CD4-positive, alpha-beta T cell treated with Interleukin-4 for 1 hour (primary cell): ENCODE data around the gene EXOC6.
"Not testable (repeated sequence)": the region's sequence is repeated elsewhere in the genome, so short reads cannot be mapped to it uniquely, and the experiment has no call there.

Source experiments
- DNase-seq, 2 donors: peaks; one replicate each; pipeline ENCODE4 v3.0.0-alpha.2; 2020 to 2022

The EXOC6 gene

DNA sequence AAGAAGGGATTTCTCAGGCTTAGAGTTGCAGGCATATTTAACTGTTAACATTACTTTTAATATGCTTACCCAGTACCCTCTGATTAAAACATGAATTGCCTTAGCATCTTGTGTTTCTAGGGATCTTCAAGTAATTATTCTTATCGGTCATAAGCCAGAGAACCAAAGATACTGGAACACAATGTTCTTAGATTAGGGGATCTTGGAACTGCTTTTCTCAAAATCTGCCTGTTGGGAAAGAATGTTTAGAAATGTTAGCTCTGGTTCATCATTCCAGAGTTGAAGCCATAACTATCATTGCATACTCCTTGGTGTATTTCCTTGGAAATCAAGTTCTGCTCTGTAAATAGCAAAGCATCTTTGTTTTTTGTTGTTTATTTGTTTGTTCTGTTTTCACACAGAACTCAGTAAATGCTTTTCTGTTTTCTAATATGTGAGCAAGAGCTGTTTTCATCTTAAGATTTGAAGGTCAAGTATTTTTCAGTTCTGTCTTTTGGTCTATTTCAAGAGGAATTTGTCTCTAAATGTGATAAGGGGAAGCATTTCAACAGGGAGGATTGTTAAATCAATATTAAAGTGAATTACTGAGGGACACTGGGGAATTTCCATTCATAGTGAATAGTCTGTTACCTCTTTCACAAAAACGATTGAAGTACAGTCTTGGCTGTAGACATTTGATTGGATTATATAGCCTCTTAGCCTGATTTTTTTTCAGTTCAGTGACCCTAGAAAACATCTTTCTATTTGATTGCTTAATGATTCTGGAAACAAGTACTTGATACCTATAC lies 109.1 kb downstream of the EXOC6 start:
- no peak for DNase-seq

DNA sequence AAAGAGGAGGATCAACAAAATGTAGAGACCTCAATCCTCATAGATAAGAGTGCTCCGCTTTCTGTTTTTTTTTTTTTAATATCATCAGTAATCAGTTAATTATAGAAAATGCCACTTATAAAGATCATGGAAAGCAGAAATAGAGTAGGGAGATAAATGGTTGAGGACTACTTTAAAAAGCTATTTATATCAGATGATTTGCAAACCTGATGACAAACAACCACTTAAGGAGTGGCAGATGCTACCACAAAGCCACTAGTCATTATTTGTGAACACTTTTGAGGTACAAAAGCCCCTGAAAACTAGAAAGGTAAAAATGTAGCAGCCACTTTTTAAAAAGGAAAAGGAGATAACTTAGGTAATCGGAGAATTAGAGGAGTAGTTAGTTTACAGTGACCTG lies 113.3 kb downstream of the EXOC6 start:
- DNase-seq: no peak

DNA sequence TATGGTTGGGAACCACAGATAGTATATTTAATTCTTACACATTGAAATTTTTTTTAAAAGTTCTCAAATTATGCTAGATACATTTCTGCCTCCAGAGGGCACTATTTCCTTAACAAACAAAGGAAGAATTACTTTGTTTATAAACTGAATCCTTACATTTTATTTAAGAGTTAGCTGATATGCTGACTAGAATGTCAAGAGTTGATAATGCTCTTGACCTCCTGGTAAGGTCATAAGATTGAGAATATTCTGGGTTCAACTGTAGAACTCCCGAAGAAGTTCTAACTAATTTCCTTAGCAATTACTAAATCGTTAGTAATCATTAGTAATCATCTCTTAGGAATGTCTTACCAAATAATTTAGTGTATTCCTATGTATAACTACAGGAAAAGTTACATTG lies 117.0 kb downstream of the EXOC6 start:
- DNase-seq: peak in 1 of 2 donors; percentile 31

DNA sequence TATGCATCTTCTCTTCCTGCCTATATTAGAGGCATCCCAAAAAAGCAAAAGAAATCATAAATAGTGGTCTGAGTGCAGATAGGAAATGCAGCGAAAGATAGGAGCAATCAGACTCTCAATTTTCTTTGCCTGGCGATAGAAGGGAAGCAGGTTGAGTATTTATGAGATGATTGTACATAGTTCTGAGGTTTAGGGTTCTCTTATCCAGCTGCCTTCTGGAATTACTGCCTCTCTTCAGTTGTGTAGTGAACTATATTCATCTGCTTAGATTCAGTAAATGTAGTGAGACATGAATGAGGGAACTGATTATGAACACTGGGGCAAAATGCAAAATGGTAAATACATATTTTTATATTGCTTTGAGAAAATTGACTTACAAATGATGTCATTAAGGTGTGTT lies 119.3 kb downstream of the EXOC6 start:
- no peak for DNase-seq

DNA sequence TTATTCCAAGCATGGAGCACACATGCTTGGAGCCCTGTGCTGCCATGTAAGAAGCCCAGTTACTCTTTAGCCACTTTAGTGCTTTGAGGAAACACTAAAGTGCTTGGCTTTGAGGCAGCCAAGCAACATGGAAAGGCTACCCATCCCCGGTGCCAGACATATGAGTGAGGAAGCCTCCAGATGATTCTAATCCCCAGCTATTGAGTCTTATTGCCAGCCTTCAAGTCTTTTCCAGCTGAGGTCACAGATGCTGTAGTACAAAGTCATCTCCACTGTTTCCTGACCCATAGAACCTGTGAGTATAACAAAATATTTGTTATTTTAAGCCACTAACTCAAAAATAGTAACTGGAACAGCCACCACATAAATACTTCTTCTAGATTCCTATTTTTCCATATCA lies 120.8 kb downstream of the EXOC6 start:
- DNase-seq: no peak

DNA sequence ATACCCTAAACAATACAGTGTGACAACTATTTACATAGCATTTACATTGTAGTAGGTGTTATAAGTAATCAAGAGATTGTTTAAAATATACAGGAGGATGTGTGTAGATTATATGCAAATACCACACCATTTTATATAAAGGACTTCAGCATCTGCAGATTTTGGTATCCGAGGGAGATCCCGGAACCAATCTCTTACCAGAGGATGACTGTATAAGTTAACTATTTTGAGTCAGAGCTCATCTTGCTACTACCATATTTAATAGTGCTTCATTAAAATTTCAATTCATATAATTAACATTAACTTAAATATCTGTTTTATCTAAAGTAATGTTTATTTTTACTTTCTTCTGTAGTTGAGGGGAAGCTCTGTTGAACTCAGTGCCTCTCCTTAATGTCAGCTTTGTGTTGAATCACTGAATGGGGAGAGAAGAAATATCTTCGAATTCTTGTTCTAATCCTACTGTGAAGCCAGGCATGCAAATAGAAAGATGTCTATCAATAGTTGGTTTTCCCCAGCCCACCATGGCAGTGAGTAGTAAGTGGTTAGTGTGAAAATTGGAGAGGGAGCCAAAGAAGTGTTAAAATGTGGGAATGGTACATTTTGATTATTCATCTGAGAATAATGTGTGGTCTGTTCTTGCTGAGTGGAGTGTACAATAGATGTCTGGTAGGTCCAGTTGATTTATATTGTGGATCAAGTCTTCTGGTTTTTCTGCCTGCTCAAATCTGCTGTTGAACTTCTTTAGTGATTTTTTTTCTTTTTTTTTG lies 122.2 kb downstream of the EXOC6 start:
- no peak for DNase-seq

DNA sequence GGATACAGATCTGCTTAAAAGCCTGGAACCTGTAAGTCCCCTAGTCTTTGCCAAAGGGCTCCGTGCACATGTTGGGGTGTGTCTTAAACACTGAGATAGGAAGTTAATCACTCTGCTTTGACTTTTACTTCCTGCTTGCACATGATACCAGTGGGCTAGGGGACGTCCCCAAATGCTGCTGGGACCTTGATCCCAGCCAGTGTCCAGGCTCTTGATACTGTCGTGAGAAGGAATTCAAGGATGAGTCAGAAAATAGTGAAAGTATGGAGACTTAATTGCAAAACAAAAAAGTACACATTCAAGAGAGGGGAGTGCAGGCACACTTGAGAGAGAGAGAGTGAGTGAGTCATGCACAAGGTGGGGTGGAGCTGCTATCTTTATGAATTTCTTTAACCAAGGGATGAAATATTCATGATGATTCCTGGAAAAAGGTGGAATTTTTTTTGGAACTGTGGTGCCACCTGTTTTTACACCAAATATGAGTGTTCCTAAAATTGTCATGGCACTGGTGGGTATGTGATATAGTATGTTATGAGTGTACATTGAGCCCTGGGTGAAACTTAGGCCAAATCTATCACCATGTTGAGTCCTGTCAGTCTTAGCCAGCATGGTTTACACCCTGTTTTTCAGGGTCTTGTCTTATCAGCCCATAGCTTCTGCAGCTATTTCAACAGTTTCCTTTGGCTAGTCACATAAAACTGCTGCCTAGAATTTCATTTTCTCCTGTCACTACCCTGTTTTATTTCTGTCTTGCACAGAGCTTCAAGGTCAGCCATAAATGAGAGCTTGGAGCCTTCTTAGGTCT lies 123.9 kb downstream of the EXOC6 start:
- no peak for DNase-seq

DNA sequence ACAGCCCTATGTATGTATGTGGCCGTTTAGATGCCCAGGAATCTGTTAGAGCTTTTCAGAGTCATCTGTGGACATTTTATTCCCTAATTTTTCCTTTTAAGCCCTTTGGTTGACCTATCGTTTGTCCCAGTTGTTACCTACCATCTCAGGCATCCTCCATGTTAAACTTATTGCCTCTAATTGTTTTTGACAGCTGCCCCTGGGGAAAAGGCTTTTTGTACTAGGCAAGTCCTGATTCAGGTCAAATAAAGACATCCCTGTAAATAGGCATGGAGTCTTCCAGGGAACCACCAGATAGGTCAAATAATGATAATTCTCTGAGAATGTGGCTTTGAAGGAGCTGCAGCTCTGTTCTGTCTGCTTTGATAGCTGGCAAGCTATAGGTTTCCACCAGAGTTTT lies 124.6 kb downstream of the EXOC6 start:
- no peak for DNase-seq

DNA sequence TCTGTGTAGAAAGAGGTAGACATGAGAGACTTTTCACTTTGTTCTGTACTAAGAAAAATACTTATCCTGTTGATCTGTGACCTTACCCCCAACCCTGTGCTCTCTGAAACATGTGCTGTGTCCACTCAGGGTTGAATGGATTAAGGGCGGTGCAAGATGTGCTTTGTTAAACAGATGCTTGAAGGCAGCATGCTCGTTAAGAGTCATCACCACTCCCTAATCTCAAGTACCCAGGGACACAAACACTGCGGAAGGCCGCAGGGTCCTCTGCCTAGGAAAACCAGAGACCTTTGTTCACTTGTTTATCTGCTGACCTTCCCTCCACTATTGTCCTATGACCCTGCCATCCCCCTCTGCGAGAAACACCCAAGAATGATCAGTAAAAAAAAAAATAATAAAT lies 128.0 kb downstream of the EXOC6 start:
- DNase-seq: not testable (repeated sequence)

DNA sequence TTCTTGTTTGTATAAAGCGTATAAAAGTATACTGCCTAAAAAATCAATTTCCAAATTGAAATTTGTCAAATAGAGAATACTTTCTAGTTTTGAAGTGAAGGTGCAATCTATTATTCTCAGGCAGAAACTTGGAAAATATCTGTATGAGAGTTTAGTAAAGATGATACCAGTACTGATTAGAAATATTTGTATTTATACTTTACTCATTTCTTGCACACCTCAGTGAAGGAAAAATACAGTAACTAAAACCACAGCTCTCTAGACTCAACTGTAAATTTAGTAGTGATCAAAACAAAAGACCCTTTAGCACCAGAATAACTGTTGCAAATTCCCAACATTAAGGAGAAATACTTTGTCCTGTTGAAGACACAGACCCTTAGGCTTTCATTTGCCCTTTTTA lies 140.9 kb downstream of the EXOC6 start:
- DNase-seq: no peak

DNA sequence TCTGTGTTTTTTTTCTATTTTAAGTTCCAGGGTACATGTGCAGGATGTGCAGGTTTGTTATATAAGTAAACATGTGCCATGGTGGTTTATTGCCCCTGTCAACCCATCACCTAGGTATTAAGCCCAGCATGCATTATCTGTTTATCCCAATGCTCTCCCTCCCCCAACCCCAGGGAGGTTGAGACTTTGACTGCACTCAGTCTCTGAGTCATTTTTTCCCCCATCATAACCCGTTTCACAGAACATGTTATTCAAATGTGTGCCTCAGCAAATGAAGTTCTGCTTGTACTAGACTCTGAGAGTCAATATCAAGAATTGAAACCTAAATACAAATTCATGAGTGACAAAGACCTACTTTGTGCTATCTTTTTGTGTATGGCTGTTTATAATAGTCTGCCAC lies 142.3 kb downstream of the EXOC6 start:
- DNase-seq: no peak

DNA sequence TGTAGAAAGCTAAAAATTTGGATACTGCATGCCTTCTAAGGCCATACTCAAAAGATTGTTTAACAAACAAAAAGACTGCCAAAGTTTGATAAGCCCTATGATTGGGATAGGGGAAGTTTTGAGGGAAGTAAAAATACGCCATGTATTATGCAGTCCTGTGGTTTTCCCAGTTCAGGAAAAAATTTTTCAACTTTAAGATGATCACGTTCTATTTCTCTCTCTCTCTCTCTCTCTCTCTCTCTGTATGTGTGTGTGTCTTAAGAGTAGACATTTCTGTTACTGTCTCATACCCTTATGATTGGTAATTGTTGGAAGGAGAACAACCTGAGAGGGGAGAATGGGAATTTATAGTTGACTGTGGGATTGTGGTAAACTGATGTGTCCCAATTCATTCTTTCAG lies 143.2 kb downstream of the EXOC6 start:
- no peak for DNase-seq

DNA sequence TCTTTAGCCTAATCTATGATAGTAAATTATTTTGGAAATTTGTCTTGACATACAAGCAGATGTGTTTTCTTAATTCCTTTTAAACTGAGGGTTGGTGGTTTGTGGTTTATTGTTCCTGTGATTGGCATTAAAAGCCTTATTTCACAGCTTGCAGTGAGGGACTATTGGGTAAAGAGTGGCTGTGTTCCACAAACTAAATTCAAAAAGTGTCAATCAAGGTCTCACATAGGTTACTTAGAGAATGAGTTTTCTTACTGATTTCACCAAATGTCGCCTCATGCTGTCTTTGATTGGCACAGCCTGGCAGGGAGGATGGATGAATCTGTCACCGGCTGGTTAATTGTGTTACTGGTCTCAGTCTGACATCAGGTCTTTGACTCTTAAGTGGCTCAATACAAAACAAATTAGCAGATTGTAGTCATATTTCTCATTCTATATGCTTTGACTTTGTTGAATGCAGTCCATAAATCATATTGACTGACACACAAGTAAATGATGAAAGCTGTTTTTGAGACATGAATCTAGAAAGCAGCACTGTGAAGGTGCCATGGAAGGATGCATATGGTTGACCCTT lies 145.5 kb downstream of the EXOC6 start:
- DNase-seq: no peak

DNA sequence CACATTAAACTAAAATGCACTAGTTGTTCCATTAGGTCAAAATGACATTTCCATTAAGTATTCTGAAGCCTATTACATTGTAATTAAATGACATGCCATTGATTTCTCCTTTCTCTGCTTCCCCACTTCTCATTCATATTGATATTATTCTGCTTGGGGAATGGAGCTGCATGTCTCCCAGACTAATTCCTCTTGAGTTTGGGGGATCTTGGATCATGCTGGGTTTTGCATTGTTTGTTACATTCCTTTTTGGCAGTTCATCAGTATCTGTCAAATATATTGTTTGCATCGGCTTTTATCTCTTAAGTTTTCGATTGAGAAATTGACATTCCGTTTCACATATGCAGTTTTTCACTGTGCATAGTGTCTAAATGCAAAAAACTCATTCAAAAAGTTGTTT lies 147.2 kb downstream of the EXOC6 start:
- no peak for DNase-seq

DNA sequence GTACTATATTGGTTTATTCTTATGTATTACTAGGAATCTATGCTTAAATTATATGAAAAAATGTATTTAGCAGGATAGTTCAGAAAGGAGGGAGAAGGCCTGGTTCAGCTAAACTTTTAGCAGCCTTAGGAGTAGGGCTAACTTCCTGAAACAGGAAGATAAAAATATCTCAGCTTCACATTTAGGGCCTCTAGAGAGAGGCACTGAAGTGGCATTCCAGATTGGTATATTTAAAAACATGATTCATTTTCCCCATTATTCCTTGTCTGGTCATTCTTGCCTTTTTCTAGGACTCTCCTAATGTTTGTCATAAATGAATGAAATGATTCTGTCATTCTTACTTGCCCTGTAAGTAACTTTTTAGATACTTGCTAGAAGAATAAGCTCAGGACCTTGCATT lies 149.3 kb downstream of the EXOC6 start:
- DNase-seq: no peak

DNA sequence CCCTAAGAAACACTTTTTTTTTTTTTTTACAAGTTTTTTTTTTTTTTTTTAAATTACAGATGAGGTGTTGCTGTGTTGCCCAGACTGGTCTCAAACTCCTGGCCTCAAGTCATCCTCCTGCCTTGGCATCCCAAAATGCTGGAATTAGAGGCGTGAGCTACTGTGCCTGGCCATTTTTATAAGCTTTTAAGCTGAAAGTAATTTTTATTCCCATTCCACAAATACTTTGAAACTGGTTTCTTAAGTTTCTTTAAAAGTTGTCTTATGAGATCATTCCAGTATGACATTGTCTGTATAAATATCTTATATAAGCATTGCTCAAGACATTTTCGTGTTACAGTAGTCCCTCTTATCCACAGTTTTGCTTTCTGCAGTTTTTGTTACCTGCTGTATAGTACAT lies 150.9 kb downstream of the EXOC6 start:
- DNase-seq: no peak

DNA sequence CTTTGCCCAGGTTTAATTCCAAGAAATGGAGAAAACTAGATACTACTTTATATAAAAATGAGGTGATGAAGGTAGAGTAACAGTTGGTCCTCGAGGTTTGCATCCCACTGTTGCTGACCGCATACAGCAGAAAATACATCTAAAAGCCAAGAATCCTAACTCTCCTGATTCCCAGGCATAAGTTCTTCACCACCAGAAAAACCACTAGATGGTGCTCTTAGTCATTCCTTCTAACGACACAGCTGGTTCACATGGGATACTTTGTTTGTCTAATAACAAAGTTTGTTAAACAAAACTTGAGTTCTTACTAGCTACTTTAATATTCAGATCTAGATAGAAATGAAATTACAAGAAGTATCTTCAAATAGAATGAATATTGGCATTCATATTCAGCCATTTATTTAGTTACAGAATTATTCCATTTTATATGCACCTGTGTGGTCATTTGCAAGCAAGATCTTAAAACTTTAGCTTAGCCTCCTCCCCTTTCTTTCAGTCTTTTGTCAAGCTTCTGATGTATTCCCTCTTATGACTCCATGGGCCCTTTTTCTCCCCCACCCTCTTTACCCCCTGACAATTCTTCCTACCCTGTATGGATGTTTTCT lies 158.2 kb downstream of the EXOC6 start:
- DNase-seq: no peak

DNA sequence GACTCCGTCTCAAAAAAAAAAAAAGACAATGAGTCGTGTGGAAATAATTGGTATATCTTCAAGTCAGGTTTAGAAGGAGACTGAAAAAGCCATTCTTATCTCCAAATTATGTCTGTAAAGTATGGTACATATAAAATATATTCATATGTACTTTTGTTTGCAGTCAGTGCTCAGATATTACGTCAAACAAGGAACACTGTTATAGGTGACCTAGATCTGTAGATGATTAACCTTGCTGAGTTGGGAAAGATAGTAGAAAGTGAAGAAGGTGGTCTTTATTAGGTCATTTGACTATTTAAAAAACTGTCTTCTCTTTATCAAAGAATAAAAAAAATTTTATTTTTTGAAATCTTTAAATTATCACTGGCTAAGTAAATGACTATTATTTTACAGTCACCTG lies 167.4 kb downstream of the EXOC6 start:
- DNase-seq: no peak

DNA sequence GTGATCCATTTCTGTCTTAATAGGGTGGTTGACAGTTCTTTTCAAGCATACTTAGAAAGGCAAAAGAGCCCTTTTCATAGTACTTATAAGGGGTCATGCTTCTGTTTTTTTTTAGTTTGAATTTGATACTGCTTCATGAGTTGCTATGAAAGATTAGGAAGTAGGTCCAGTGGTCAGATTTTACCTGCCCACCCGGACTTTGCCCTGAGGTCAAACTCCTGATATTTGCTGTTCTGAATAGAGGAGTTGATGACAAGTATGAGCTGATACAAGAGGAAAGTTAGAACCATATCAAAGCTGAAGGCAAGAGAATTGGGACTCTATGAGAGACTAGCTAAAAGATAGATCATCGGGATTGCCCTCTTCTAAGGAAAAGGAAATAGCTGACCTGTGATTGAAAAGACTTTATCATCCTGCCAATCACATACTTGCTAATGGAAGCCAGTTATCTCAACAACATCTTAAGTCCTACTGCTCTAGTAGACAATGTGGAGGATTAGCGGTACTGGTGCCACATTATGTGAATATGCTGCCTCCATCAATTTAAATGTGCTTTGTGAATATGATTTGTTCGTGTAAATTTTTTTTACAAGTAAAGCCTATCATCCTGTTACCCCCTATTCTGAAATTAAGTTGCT lies 174.8 kb downstream of the EXOC6 start:
- no peak for DNase-seq

DNA sequence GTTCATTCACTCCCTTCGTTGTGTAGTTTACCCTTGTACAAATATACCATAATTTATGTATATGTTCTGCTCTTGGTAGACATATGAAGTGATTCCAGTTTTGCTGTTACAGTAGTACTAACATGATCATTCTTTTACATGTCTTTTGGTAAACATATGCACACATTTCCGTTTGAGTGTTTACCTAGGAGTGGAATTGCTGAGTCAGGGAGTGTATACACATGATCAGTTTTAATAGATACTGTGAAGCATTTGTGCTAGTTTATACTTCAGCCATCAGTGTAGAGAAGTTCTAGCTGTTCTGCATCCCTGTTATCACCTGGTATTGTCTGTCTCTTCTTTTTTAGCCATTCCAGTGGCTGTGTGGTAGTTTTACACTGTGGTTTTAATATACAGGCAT lies 177.8 kb downstream of the EXOC6 start:
- no peak for DNase-seq

DNA sequence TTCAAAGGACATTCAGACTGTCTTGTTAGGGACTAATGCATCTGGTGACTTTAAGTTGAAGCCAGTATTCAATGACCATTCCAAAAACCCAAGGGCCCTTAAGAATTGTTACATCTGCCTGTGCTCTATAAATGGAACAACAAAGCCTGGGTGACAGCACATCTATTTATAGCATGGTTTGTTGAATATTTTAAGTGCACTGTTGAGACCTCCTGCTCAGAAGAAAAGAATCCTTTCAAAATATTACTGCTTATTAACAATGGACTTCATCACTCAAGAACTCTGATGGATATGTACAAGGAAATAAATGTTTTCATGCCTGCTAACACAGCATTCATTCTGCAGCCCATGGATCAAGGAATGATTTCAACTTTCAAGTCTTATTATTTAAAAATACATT lies 179.2 kb downstream of the EXOC6 start:
- DNase-seq: no peak

DNA sequence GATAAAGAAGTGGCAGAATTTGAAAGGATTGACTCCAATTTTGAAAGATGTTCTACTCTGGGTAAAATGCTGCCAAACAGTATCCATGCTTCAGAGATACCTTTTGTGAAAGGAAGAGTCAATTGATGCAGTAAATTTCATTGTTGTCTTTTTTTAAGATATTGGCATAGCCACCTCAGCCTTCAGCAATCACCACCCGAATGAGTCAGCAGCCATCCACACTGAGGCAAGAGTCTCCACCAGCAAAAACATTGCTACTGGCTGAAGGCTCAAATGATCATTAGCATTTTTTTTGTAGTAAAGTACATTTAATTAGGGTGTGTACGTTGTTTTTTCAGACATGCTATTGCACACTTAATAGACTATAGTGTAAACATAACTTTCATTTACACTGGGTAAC lies 180.6 kb downstream of the EXOC6 start:
- no peak for DNase-seq
